Neural cell (in vitro differentiated cells): ENCODE measurements around the gene PRAF2.

Experiments used
- CTCF ChIP-seq: fragments of 450-650 bp; IDR thresholded peaks from 2 replicates; pipeline ENCODE4 v1.5.1; 2014; ENCODE audit warnings: antibody characterized with exemption, mild to moderate bottlenecking, moderate library complexity; ENCODE audit not compliant: poor library complexity, severe bottlenecking
- EP300 ChIP-seq: fragments of 450-650 bp; conservative IDR thresholded peaks from 2 replicates; pipeline ENCODE4 v1.6.1; 2014; ENCODE audit warnings: antibody characterized with exemption, mild to moderate bottlenecking, moderate library complexity; ENCODE audit not compliant: poor library complexity, severe bottlenecking
- EZH2 ChIP-seq: fragments of 200-600, 300-800 bp; shearing (Covaris generic), sonication (generic); IDR thresholded peaks from 2 replicates; pipeline ENCODE4 v1.6.1; 2014; ENCODE audit warnings: antibody characterized with exemption, low read length, borderline replicate concordance, mild to moderate bottlenecking; ENCODE audit not compliant: insufficient read depth, poor library complexity, severe bottlenecking
- MXI1 ChIP-seq: fragments of 450-650 bp; conservative IDR thresholded peaks from 2 replicates; pipeline ENCODE4 v1.6.1; 2014; ENCODE audit warnings: antibody characterized with exemption, mild to moderate bottlenecking; ENCODE audit not compliant: poor library complexity, severe bottlenecking
- POLR2AphosphoS5 ChIP-seq: IDR thresholded peaks from 2 replicates; pipeline ENCODE4 v1.6.1; 2012
- RAD21 ChIP-seq: fragments of 450-650 bp; conservative IDR thresholded peaks from 2 replicates; pipeline ENCODE4 v1.6.1; 2014; ENCODE audit warnings: antibody characterized with exemption, mild to moderate bottlenecking, moderate library complexity
- SMC3 ChIP-seq: fragments of 450-650 bp; conservative IDR thresholded peaks from 2 replicates; pipeline ENCODE4 v1.6.1; 2014; ENCODE audit warnings: antibody characterized with exemption, mild to moderate bottlenecking, moderate library complexity; ENCODE audit not compliant: poor library complexity
- TAF1 ChIP-seq: IDR thresholded peaks from 2 replicates; pipeline ENCODE4 v1.6.1; 2012; ENCODE audit warnings: low read depth
- TF ChIP-seq, protein P1 (sequence below): IDR thresholded peaks from 2 replicates; pipeline ENCODE4 v1.6.1; 2012; ENCODE audit warnings: borderline replicate concordance

- TF ChIP-seq CTCF (no peak), EP300 (no peak), TAF1 (no peak), SMC3 (no peak), POLR2AphosphoS5 (no peak), EZH2 (no peak), MXI1 (no peak), RAD21 (no peak)
- TF ChIP-seq, protein P1, sequence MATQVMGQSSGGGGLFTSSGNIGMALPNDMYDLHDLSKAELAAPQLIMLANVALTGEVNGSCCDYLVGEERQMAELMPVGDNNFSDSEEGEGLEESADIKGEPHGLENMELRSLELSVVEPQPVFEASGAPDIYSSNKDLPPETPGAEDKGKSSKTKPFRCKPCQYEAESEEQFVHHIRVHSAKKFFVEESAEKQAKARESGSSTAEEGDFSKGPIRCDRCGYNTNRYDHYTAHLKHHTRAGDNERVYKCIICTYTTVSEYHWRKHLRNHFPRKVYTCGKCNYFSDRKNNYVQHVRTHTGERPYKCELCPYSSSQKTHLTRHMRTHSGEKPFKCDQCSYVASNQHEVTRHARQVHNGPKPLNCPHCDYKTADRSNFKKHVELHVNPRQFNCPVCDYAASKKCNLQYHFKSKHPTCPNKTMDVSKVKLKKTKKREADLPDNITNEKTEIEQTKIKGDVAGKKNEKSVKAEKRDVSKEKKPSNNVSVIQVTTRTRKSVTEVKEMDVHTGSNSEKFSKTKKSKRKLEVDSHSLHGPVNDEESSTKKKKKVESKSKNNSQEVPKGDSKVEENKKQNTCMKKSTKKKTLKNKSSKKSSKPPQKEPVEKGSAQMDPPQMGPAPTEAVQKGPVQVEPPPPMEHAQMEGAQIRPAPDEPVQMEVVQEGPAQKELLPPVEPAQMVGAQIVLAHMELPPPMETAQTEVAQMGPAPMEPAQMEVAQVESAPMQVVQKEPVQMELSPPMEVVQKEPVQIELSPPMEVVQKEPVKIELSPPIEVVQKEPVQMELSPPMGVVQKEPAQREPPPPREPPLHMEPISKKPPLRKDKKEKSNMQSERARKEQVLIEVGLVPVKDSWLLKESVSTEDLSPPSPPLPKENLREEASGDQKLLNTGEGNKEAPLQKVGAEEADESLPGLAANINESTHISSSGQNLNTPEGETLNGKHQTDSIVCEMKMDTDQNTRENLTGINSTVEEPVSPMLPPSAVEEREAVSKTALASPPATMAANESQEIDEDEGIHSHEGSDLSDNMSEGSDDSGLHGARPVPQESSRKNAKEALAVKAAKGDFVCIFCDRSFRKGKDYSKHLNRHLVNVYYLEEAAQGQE, result no peak
These were observed 43.8 kb upstream of the PRAF2 start for GRCh38 chrX:49117581-49117980.
